ENCODE data around the gene LRRC55.

- TF ChIP-seq POLR2A (IDR thresholded peaks at IDR 0.05; ENCODE audit: low read depth, low read length): no peak
- no peak for TF ChIP-seq POLR2AphosphoS5 (IDR thresholded peaks at IDR 0.05; ENCODE audit: low read depth, low read length)
These were observed 31.8 kb downstream of the LRRC55 start for GRCh38 chr11:57213342-57214097.

Measured in GM12892 (cell line).